Mucosa of rectum (tissue), 2 donors: ENCODE measurements around the gene CLCN6.
A peak's percentile ranks its signal among the peaks of the same experiment; 100 is the strongest.

Experiments used
- H3K27ac ChIP-seq, 2 donors: one replicate each; pipeline ENCODE4 v1.7.0; 2013; ENCODE audit warnings: inconsistent platforms in 2 of 2, low read depth in 2 of 2, low read length in 2 of 2
- H3K27me3 ChIP-seq, 2 donors: one replicate each; pipeline ENCODE4 v1.7.0; 2013; ENCODE audit warnings: low read length in 2 of 2; ENCODE audit not compliant: control insufficient read depth in 2 of 2, insufficient read depth in 2 of 2
- H3K36me3 ChIP-seq, 2 donors: one replicate each; pipeline ENCODE4 v1.7.0; 2013; ENCODE audit warnings: low read length in 2 of 2; ENCODE audit not compliant: control insufficient read depth in 2 of 2, insufficient read depth in 2 of 2
- H3K4me1 ChIP-seq, 2 donors: one replicate each; pipeline ENCODE4 v1.7.0; 2013; ENCODE audit warnings: low read length in 2 of 2, mild to moderate bottlenecking in 1 of 2; ENCODE audit not compliant: control insufficient read depth in 2 of 2, insufficient read depth in 2 of 2
- H3K4me3 ChIP-seq, 2 donors: one replicate each; pipeline ENCODE4 v1.7.0; 2013; ENCODE audit warnings: low read length in 2 of 2
- H3K9ac ChIP-seq, 2 donors: one replicate each; pipeline ENCODE4 v1.7.0; 2013; ENCODE audit warnings: low read length in 2 of 2, low read depth in 1 of 2, mild to moderate bottlenecking in 1 of 2
- H3K9me3 ChIP-seq, 2 donors: one replicate each; pipeline ENCODE4 v1.7.0; 2013; ENCODE audit warnings: low read length in 2 of 2; ENCODE audit not compliant: control insufficient read depth in 2 of 2
- donor health status: healthy.
- donor health status: Normal muscosa, but diverticular disease.

The CLCN6 gene, protein sequence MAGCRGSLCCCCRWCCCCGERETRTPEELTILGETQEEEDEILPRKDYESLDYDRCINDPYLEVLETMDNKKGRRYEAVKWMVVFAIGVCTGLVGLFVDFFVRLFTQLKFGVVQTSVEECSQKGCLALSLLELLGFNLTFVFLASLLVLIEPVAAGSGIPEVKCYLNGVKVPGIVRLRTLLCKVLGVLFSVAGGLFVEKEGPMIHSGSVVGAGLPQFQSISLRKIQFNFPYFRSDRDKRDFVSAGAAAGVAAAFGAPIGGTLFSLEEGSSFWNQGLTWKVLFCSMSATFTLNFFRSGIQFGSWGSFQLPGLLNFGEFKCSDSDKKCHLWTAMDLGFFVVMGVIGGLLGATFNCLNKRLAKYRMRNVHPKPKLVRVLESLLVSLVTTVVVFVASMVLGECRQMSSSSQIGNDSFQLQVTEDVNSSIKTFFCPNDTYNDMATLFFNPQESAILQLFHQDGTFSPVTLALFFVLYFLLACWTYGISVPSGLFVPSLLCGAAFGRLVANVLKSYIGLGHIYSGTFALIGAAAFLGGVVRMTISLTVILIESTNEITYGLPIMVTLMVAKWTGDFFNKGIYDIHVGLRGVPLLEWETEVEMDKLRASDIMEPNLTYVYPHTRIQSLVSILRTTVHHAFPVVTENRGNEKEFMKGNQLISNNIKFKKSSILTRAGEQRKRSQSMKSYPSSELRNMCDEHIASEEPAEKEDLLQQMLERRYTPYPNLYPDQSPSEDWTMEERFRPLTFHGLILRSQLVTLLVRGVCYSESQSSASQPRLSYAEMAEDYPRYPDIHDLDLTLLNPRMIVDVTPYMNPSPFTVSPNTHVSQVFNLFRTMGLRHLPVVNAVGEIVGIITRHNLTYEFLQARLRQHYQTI

DNA sequence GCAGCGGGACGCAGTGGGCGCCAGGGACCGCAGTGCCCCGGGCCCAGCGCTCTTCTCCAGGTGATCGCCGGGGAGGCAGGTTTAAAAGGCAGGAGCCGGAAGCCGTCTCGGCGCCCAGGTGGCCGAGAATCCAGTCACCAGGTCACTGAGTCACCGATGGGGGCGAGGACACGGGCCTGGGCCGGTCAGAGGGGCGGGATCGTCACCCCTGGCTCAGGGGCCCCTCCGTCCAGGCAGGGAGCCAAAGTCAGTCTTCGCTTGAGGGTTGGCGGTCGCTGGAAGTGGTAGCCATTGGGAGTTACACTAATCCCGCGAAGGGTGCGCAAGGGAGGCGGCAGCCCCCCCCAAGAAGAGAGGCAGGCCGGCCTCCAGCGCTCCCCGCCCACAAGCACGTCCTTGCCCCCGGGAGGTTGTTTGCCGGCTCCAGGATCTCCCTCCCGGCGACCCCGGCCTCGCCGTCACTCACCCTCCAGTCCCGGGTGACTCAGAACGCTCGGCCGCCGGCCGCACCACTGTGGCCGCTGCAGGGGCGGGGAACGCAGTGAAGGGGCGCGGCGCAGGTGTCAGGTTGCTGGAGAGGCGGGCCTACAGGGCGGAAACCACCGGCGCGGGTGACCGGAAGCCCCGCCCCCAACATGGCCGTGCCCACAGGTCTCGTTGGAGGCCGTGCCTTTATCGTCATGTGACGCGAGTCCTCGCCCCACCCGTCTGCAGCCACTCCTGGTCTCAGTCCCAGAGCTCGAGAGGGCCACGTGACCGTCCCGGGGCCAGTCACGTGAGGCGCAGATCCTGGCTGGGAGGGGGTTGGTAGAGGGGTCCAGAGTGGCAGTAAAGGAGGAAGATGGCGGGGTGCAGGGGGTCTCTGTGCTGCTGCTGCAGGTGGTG lies at the start of gene CLCN6, which contains the start of gene MTHFR:
Gene CLCN6, plus strand, starts transcription at position 770 of the 885 bp plus-strand sequence. Its CDS starts 72 bp downstream, at position 842.
Gene MTHFR, minus strand, starts transcription at position 543 of the 885 bp plus-strand sequence. CDS start 2,848 bp downstream, outside the sequence.
- Histone ChIP-seq H3K36me3 (peaks cover 10 to 11% of the 10 kb centered on the region in 2 donors), H3K27me3 (no peaks in the 10 kb centered on the region), H3K4me3 (peak within 1 kb of the TSS; percentile 89 to 90), H3K9me3 (no peaks in the 10 kb centered on the region), H3K27ac (peak within 1 kb of the TSS; percentile 96 to 98), H3K9ac (peak within 1 kb of the TSS; percentile 94 to 96), H3K4me1 (peaks cover 38 to 45% of the 10 kb centered on the region in 2 donors)

DNA sequence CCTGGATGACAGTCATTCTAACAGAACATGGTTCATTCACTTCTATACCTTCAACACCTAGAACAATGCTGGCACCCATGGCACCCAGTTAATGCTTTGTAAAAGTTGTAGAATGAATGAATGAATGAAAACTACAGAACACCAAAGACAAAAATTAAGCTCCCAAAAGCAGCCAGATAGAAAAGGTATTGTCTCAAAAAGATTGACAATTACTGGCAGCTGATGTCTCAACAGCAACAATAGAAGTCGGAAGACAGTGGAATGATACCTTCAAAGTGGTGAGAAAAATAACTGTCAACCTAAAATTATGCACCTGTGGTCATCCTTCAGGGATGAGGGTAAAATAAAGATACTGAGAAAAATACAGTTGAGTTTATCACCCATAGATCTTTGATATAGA lies 48.9 kb upstream of the CLCN6 start:
- no peaks in the 10 kb centered on the region for H3K9me3 ChIP-seq
- H3K27me3 ChIP-seq, result peaks cover 0 to 3% of the 10 kb centered on the region in 2 donors
- no peaks in the 10 kb centered on the region for H3K4me1 ChIP-seq
- no peak overlapping the region for H3K9ac ChIP-seq
- no peak overlapping the region for H3K27ac ChIP-seq
- no peaks in the 10 kb centered on the region for H3K36me3 ChIP-seq
- no peak overlapping the region for H3K4me3 ChIP-seq

DNA sequence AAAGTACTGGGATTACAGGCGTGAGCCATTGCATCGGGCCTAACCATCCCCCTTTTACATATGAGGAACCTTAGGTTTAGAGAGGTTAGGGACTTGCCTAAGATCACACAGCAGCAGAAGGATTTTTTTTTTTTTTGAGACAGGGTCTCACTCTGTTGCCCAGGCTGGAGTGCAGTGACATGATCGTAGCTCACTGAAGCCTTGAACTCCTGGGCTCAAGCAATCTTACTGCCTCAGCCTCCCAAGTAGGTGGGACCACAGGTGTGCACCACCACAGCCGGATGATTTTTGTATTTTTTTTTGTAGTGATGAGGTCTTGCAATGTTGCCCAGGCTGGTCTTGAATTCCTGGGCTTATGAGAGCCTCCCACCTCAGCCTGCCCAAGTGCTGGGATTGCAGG lies 46.2 kb upstream of the CLCN6 start:
- no peaks in the 10 kb centered on the region for H3K36me3 ChIP-seq
- no peak overlapping the region for H3K27ac ChIP-seq
- no peaks in the 10 kb centered on the region for H3K9me3 ChIP-seq
- H3K4me3 ChIP-seq, result no peak overlapping the region
- H3K4me1 ChIP-seq, result no peaks in the 10 kb centered on the region
- no peak overlapping the region for H3K9ac ChIP-seq
- peaks cover 0 to 3% of the 10 kb centered on the region in 2 donors for H3K27me3 ChIP-seq

DNA sequence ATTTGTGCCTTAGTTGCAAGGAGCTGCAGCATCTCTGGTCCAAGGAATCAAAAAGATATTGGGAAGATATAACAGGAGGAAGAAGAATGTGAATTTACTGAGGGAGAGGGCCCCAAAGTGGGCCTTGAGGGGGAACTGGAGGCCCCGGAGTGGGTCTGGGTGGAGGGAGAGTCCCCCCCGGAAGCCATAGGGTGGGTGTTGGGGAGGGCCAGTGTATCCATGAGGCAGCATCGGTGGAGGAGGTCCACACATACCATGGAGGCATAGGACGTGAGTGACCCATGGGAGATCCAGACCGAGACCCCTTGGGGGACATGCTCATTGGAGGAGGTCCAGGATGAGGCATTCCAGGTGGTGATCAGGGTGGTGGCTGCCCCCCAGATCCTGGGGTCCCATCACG lies 44.7 kb upstream of the CLCN6 start:
- Histone ChIP-seq H3K27ac (no peak overlapping the region), H3K36me3 (no peaks in the 10 kb centered on the region), H3K4me3 (no peak overlapping the region), H3K9ac (no peak overlapping the region), H3K27me3 (peaks cover 0 to 3% of the 10 kb centered on the region in 2 donors), H3K9me3 (no peaks in the 10 kb centered on the region), H3K4me1 (no peaks in the 10 kb centered on the region)

DNA sequence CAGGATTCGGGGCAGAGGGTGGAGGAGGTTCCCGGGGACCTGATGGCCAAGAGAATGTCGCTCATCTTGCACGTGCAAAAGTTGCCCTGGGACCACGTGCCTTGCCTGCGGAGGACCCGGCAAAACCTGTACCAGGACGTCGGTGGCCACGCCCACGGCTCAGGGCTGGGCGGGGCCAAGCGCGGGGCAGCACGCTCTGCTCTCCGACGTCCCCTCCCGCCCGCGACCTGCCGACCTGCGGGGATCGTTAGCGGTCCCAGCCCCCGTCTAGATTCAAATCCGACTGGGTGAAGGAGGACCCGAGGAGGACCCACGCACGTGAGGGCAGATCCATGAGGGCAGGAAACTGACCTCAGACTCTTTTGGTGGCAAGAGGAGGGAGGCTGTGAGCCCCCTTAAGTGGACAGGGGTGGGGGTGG lies 44.0 kb upstream of the CLCN6 start, which contains the start of gene C1orf167:
Gene C1orf167, plus strand, starts transcription at position 206 of the 419 bp plus-strand sequence. CDS start 2,208 bp downstream, outside the sequence.
- peaks cover 0 to 3% of the 10 kb centered on the region in 2 donors for H3K27me3 ChIP-seq
- H3K36me3 ChIP-seq, result no peaks in the 10 kb centered on the region
- no peak within 1 kb of the TSS for H3K27ac ChIP-seq
- H3K4me1 ChIP-seq, result no peaks in the 10 kb centered on the region
- no peak within 1 kb of the TSS for H3K4me3 ChIP-seq
- H3K9me3 ChIP-seq, result no peaks in the 10 kb centered on the region
- H3K9ac ChIP-seq, result no peak within 1 kb of the TSS

DNA sequence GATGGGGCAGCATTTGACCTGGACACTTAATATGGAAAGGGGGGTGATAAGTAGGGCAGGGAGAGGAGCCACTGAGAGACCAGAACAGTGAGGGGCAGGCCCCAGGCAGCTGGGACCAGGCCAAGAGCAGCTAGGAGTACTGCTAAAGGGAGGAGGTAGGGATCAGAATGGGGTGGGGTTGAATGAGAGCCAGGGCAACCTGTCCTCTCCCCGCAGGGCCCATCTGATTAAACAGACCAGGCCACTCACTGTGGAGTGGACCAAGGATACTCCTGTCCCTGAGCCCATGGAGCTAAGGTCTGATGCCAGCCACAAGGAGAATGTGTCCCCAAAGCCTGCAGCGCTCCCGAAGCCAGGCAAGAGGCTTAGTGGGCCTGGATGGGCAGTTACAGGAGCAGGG lies 41.9 kb upstream of the CLCN6 start:
- H3K27me3 ChIP-seq, result peaks cover 0 to 3% of the 10 kb centered on the region in 2 donors

DNA sequence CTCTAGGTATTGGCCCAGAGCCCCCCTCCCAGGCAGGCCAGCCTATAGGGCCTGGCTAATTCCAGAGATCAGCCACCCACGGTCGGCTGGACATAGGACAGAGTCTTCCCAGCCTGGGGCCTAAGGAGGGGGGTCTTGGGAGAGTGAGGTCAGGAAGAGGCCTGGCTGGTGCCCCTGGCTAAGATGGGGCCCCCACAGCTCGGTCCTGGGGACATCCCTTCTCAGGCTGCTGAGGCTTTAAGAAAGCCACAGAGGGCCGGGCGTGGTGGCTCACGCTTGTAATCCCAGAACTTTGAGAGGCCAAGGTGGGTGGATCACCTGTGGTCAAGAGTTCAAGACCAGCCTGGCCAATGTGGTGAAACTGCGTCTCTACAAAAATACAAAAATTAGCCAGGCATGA lies 41.5 kb upstream of the CLCN6 start:
- Histone ChIP-seq H3K4me1 (no peaks in the 10 kb centered on the region), H3K27ac (no peak overlapping the region), H3K36me3 (no peaks in the 10 kb centered on the region), H3K4me3 (no peak overlapping the region), H3K27me3 (peaks cover 0 to 3% of the 10 kb centered on the region in 2 donors), H3K9me3 (no peaks in the 10 kb centered on the region), H3K9ac (no peak overlapping the region)

More for the DNA sequence above, 41.9 kb upstream of the CLCN6 start:
- Histone ChIP-seq H3K9ac (no peak overlapping the region), H3K36me3 (no peaks in the 10 kb centered on the region), H3K4me3 (no peak overlapping the region), H3K4me1 (no peaks in the 10 kb centered on the region), H3K9me3 (no peaks in the 10 kb centered on the region), H3K27ac (no peak overlapping the region)

DNA sequence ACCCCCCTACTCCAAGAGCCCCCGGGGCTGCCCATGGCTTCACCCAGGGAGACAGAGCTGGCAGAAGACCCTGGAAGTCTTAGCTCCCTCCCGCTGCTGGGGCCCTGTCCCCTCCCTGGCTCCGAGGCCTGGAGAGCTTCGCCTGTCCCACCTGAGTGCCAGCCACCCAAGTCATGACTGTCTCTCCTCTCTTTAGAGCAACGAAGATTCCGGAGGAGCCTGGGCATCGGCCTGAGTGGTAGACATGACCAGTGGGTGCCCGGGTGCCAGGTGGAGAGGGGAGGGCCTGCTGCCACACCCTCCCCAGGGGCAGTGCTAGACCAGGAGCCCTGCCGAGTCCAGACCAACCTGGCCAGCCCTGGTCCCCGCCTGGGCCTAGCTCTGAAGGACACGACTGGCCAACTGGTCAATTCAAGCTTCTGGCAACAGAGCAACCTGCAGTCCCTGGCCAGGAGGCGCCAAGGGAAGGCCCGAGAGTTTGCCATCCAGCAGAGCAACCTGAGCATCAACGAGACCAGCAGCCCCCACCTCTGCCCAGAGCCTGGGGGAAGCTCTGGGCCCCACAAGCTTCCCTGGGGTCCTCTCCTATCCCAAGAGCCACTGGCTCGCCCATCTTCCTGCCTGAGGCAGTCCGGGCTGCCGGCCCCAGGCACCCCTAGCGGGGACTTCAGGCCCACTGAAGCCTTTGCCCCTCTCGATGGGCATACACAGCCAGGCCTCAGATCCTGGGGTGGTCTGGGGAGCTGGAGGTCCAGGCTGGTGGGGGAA lies 40.1 kb upstream of the CLCN6 start:
- Histone ChIP-seq H3K4me1 (no peaks in the 10 kb centered on the region), H3K27ac (no peak overlapping the region), H3K4me3 (no peak overlapping the region), H3K9ac (no peak overlapping the region), H3K36me3 (no peaks in the 10 kb centered on the region), H3K9me3 (no peaks in the 10 kb centered on the region), H3K27me3 (peaks cover 0 to 3% of the 10 kb centered on the region in 2 donors)

DNA sequence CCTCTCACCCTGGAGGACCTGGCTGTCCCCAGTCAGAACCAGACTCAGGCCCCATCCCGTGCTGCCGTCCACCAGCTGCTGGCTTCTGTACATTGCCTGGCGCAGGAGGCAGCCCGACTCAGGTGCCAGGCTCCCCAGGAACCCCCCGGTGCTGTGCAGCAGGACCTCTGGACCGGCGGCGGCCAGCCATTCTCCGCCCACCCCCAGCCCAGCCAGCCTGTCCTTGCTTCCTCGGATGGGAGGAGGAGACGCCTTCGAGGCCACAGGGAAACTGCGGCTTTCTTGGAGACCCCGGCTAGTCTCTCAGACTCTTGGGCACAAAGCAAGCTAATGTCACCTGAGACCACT lies 39.6 kb upstream of the CLCN6 start:
- Histone ChIP-seq H3K27me3 (peaks cover 0 to 3% of the 10 kb centered on the region in 2 donors), H3K9me3 (no peaks in the 10 kb centered on the region), H3K27ac (no peak overlapping the region), H3K9ac (no peak overlapping the region), H3K36me3 (no peaks in the 10 kb centered on the region), H3K4me1 (no peaks in the 10 kb centered on the region), H3K4me3 (no peak overlapping the region)
